HG03139 (cell line): ENCODE data around the gene AP1M2.
"Not testable (repeated sequence)": the region's sequence is repeated elsewhere in the genome, so short reads cannot be mapped to it uniquely, and the experiment has no call there.

ENCODE experiments used
- ATAC-seq: cut with Tn5 transposase; IDR thresholded peaks from one replicate; pipeline ENCODE4 v1.9.1; 2021; ENCODE audit not compliant: unreplicated experiment

The AP1M2 gene

DNA sequence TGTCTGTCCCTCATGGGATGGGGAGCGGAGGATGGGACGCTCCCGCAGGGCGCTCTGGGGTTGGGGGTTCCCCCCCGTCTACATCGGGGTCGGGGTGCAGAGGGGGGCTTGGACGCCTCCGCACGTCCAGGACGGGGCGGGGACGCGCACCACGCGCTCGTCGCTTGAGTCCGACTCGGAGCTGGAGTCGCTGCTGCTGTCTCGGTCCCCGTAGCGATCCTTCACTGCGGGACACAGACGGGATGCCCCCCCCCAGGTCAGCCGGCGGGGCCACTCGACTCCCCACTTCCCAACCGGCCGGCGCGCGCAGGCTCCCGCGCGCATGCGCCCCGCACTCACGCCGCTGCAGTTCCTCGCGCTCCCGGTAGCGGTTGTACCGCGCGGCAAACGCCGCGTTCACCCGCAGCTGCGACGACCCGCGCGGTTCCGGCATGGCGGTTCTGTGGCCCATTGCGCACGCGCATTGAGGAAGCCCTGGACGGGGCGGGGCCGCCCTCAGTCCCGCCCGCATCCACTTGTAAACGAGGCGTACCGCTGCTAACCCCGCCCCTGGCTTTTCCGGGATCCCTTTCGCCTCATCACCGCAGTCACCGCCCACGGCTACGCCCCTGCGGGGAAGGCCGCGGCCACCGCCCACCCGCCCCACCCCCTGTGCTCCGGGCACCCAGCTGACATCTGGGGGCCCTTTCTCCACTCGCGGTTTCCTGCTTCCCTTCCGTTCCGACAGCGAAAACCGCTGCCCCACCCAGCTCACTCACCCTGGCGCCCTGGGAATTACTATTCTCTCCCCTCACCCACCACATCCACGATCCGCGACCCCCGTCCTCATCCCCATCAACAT is 21.3 kb downstream of the AP1M2 start, which contains the start of gene KRI1:
Gene KRI1 (minus strand): TSS at position 444 of the 841 bp plus-strand sequence. CDS start 11 bp downstream, at position 433.
- ATAC-seq: peak; percentile 28

DNA sequence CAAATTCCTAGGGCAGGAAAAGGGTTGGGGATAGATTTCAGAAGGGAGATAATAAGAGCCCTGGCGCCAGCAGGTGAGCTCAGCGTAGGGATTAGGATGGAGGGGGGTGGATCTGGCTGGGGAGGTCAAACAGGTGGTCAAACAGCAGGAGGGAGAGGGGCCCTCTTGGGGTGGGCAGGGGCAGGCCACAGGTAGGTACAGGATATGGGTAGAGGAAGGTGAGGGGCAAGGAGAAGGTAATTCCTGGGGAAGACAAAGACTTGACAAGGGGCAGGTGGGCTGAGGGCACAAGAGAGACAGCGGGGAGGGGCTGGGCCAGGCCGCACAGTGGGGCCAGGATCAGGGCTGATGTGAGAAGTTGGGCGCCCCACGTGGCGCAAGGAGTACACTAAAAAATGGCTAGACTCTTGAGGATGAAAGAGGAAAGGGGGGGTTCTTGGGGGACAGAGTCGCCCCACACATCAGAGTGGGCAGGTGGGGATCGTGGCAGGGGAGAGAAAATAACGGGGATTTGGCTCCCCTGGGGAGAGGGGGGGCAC is 22.0 kb downstream of the AP1M2 start:
- no peak for ATAC-seq

DNA sequence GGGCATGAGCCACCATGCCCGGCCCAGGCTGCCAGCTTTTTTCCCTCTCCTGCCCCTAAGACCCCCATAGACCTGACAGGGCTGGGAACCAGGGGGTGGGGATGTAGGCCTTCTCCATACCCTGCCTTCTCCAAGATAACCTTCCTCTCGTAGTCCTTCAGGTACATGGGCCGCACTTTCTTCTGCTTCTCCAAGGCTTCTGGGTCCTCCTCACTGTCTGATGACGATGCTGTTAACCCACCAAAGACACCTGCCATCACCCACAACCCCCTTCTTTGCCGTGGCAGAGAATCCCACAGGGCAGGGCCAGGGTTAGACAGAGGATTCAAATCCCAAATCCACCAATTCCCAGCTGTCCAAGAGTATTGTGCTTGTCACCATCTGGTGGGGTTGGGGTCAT is 24.5 kb downstream of the AP1M2 start:
- ATAC-seq: no peak

DNA sequence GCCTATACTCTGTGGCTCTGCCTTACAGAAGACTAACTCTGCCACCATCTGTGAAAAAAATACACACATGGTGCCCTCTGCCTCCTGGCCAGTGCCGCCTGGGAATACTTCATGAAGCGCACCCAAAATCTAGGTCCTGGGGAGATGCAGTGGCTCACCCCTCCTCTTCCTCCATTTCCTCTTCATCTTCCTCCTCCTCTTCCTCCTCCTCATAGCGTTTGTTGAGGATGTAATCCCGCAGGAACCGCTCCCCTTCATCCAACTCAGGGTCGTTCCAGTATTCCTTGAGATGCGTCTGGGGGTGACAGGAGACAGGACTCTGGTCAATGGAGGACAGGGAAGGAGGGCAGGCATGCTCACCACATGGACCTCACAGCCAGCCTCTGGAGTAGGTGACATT is 27.0 kb downstream of the AP1M2 start:
- ATAC-seq: no peak

DNA sequence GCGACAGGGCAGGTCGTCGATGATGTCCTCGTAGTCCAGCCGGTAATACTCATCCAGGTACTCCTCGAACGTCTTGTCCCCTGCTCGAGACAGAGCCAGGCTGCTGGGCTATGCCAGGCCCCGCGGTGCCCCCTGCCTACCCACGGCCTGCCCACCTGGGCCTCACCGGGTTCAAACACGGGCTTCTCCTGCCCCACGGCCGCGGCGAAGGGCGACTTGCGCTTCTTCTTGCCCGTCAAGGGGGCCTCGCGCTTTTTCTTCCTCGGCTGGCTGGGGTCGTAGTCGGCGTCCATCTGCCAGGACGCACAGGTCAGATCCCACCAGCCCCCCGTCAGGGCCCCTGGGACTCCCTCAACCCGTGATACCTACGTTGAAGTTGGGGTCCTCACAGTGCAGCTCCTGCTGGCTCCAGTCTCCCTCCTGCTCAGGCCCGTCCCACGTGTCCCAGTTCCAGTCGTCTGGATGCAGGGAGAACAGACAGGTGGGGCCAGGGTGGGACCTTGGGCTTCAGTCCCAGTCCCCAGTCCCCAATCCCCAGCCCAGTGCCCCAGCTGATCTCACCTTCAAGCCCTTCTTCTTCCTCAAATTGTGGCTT is 29.4 kb downstream of the AP1M2 start:
- ATAC-seq: no peak

DNA sequence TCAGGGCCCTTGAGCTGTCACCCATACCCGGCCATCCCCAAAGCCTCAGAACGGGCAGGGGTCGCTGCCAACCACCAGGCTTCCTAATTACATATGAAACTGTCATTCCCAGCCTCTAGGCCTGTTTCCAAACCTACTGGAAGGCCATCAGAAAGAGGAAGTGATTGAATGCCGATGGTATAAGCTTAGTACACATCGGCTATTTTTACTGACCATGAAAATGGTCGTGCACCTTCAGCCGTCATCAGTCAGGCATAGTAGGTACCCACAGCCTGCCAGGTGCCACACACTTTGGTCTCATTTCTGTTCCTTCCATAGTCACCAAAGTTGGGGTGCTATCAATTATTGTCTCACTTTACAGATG is 31.5 kb downstream of the AP1M2 start:
- no peak for ATAC-seq

DNA sequence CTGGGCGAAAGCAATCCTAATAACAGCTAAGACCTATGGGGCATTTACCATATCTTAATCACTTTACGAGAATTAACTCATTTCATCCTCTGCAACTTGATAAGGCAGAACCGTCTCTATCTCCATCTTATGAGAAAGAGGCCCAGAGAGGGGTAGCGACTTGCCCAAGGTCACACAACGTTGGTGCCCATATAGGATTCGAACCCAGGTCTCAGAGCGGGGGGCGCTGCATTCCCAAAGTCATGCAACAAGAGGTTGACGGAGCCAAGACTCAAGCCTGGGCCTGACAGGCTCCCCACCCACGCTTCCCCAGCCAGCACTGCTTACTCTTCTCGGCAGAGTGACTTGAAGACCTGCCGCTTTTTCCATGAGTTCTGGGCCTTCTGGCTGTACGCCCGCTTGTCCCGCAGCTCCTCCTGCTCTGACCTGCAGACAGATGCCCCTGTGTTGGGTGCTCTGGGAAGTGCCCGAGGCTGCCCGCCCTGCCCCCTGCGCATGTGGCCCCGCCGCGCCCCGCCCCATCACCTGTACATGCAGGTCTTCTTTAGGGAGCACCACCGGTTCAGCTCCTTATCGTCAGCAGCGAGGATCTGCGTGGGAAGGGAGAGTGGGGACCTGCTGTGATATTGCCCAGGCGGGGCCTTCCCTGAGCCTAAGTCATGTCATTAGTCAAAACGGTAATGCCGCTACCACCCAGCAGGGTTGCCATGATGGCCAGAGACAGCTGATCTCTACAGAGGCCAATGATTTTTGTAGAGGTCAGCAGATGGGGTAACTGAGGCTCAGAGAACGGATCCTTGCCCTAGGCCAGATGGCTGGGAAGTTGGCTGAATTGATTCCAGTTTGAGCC is 32.1 kb downstream of the AP1M2 start:
- no peak for ATAC-seq

DNA sequence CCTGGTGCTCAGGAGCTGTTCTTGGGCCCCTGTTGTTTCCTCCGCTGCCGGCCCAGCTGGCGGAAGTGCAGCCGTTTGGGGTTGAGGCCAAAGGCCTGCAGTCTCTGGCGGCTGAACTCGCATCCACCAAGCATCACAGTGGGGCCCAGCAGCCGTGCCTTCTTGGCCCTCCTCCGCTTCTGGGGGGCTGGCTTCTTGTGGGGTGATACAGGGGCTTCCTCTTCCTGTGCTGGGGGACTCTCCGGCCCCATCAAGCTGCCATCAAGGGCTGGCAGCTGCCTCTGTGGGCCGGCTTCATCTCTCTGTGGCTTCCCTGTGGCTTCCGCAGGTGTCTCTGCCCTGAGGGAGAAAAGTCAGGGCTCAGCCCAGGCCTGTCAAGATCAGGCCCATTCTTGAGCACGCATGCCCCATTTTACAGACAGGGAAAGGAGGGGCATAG is 33.1 kb downstream of the AP1M2 start:
- ATAC-seq: no peak

DNA sequence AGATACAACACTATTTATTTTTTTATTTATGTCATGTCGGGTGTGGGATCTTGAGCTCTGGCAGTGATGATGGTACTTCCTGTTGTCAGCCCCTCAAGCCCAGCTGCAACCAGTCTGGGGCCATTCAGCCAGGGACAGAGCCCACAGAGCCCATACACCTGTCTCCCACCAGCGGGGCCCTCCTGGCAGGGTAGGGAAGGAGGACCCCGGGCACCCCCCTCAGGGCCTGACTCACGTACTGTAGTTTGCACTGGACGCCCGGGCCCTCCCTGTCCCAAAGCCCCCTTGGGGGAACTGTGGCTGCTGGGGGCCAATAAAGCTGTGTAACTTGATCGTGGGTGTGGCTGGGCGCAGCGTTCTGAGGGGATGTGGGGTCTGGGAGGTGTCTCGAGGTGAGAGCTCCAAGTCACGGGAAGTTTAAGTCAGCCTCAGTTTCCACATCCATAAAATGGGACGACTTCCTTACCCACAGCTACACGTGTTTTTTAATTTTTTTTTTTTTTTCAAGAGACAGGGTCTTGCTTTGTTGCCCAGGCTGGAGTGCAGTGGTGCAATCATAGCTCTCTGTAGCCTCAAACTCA is 33.9 kb downstream of the AP1M2 start:
- no peak for ATAC-seq

DNA sequence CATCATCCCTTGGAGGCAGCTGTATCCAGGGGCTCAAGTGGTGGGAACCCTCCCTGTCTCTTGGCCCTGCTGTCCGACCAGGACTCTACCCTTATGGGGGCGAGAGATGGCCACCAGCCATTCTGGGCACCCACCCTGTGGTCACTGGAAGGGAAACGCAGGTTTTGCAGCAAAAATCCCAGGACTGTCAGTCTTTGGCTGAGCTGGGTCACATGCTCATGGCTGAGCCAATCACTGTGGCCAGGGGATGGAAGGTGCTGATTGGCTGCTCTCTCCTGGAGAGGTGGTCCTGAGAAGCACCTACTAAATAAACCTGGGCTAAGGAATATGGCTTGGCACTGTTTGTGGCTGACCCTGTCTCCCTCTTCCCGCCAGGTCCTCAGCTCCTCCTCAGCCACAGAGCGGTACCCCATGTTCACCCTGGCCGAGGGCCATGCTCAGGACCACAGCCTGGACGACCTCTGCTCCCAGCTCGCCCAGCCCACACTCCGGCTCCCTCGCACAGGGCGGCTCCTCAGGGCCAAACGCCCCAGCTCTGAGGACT is 34.5 kb downstream of the AP1M2 start:
- ATAC-seq: no peak

DNA sequence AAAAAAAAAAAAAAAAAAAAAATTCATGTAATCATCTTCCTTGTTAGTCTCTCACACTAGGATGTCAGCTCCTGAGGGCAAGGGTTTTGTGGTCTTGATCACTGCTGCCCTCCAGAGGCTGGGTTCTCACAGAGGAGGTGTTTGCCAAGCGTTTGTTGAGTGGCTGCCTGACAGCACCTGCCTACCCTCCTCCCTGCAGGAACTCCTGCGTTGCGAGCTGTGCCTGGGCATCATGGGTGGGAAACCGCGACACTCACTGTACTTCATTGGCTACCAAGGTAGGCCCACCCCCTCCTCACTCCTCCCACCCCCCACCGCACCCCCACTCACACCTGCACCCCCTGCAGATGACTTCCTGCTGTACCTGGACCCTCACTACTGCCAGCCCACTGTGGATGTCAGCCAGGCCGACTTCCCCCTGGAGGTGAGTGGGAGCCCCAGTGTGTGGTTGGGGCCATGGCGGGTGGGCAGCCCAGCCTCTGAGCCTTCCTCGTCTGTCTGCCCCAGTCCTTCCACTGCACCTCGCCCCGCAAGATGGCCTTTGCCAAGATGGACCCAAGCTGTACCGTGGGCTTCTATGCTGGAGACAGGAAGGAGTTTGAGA is 35.3 kb downstream of the AP1M2 start:
- ATAC-seq: no peak

DNA sequence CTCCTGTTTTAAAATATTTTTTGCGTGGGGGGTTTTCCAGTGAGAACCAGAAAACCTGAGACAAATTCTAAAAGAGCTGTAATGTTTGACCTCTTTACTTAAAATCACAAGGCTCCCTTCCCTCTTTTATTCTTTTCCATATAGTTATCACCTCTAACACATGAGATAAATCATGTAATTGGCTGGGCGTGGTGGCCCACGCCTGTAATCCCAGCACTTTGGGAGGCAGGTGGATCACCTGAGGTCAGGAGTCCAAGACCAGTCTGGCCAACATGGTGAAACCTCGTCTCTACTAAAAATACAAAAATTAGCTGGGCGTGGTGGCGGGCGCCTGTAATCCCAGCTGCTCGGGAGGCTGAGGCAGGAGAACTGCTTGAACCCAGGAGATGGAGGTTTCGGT is 36.1 kb downstream of the AP1M2 start:
- not testable (repeated sequence) for ATAC-seq

DNA sequence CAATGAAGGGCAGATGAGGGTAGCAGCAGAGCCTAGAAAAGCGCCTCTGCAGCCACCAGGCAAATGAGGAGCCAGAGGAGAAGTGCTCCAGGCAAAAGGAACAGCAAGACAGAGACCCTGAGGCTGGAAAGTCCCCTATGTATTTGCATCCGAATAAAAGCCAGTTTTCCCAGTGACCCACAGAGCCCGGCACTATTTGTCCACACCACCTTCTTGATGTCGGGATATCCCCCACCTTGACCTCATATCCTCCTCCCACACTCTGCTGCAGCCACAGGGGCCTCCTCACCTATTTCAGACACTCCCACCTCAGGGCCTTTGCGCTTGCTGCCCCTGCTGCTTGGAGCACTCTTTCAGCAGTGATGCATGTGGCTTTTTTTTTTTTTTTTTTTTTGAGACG is 36.8 kb downstream of the AP1M2 start:
- no peak for ATAC-seq

DNA sequence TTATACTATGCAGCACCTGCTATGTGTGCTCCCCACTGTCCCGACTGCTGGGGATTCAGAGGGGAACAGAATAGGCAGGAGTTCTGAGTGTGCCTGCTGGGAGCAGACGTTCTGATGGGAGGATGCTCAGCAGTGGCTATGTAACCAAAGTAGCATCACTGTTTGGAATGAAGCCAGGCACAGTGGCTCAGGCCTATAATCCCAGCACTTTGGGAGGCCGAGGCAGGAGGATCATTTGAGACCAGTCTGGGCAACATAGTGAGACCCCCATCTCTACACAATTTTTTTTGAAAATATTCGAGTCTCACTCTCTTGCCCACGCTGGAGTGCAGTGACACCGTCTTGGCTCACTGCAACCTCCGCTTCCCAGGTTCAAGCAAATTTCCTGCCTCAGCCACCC is 37.4 kb downstream of the AP1M2 start:
- ATAC-seq: no peak

DNA sequence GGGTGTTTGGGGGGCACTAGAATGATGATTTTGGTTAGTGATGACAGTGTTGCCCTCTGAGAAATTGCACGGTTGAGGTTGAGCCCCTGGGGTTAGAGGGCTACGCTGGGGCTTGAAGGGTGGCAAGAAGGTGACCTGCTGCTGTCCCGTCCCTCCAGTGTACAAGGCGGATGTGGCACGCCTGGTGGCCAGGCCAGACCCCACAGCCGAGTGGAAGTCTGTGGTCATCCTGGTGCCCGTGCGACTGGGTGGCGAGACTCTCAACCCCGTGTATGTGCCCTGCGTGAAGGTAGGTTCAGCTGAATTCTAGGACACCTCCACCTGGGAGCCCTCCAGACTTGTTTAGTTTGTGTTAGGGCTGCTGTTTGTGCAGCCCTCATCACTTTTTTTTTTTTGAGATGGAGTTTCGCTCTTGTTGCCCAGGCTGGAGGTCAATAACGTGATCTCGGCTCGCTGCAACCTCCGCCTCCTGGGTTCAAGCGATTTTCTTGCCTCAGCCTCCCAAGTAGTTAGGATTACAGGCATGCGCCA is 38.3 kb downstream of the AP1M2 start:
- no peak for ATAC-seq

DNA sequence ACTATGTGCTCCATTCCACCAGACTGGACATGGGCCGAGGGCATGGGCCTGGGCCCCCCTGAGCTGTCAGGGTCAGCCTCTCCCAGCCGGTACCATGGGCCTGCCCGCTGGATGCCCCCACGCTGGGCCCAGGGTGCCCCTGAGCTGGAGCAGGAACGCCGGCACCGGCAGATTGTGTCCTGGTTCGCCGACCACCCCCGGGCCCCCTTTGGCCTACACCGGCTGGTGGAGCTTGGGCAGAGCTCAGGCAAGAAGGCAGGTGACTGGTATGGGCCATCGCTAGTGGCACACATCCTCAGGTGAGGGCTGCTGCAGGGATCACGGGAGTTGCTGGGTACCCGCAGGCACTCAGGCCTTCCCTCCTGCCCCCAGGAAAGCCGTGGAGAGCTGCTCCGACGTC is 40.3 kb downstream of the AP1M2 start:
- ATAC-seq: no peak

DNA sequence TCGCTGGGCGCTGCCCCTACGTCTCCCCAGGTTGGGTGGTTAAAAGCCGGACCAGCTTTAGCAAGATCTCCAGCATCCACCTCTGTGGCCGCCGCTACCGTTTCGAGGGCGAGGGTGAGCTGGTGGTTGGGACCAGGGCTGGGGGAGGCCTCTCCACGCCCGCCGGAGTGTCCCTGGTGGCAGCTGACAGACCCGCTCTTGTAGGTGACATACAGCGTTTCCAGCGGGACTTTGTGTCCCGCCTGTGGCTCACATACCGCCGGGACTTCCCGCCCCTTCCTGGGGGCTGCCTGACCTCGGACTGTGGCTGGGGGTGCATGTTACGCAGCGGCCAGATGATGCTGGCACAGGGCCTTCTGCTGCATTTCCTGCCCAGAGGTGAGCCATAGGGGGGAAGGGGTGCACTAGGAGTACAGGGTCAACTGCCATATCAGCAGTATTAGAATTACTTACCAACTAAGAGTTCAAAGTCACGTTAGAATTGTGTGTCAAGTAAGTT is 42.3 kb downstream of the AP1M2 start:
- no peak for ATAC-seq

DNA sequence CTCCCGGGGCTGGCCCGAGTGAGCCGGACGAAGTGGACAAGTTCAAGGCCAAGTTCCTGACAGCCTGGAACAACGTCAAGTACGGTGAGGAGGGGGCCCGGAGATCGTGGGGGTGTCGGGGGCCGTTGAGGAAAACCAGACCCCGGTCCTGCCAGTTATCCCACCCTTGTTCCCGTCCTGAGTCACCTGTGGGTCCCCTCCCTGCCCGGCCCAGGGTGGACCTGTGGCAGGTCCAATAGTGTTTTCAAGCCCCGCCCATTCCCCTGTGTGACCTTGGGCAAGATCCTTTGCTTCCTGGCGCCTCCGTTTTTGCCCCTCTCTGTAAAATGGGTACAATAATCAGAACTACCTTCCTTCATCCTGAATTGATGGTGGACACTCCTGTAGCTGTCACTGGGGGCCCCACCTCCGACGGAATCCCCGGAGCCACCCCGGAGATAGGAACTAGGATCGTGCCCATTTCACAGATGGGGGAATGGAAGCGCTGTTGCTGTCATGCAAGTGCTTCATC is 42.8 kb downstream of the AP1M2 start:
- no peak for ATAC-seq

DNA sequence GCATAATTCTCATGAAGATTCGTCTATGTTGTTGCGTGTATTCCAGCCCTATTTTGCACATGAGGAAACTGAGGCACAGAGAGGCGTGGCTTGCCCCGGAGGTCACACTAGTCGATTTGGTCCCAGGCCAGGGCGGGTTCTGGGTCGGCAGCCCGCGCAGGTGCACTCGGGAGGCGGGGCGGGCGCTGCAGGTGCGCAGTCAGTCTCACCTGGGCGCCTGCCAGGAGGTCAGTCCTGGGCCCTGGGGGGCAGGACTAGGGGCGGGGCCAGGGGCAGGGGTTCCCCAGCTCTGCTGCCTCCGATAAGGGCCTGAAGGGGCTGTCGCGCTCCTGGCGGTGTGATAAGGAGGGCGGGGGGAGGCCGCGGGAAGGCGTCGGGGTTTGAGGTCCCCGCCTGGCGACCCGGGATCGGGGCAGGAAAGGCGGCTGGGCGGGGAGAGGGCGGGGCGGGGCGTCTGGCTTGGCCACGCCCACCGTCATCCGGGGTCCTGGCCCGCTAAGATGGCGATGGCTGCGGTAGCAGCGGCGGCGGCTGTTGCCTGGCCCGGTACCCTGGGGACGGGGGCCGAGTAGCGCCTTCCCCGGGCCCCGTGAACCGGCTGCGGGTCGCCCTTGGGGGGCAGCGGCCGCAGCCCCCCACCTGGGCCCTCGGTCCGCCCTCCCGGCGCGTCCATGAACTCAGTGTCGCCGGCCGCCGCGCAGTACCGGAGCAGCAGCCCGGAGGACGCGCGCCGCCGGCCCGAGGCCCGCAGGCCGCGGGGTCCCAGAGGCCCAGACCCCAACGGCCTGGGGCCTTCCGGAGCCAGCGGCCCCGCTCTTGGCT is 43.5 kb downstream of the AP1M2 start, which contains the start of gene ATG4D:
Gene ATG4D (plus strand): TSS at position 485 of the 822 bp plus-strand sequence. CDS start 187 bp downstream, at position 672.
- no peak for ATAC-seq
